Fibroblast of skin of scalp (primary cell): ENCODE data around the gene WSB2.
"Not testable (repeated sequence)": the region's sequence is repeated elsewhere in the genome, so short reads cannot be mapped to it uniquely, and the experiment has no call there.

Experiments used
- DNase-seq: peaks from one replicate; pipeline ENCODE4 v3.0.0-alpha.2; 2013

The WSB2 gene

DNA sequence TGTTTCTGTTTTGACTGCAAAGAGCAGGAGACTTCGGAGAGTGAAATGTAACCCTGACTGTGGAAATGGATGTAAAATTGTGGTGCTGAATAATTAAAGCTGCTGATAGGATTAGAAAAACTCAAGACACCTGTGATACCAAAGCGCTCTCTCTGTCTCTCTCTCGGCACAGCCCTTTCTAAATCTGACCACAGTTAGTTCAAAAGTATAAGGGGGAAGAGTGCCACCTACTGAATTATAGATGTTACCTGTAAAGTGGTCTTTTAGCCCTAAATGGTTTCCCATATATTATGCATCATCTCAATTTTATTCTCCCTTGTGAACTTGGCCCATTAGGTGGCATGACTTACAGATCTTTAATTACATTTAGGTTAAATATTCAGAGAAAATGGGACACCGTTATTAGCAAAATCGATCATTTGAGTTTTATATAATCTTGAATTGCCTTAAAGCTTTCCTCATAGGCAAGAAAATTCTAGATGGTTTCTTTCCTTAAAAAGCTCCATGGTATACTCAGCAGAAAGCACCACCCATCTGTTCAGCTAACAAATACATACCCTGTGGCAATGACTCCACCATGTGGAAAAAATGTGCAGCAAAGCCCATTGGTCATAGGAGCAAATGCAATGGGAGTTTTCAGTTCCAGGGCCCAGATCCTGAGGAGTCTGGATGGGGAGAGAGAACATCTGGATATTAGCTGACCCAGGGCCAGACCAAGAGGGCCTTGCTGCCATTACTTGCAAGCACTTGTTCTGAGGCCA, 26.4 kb downstream of the WSB2 start:
- DNase-seq: peak; percentile 70

DNA sequence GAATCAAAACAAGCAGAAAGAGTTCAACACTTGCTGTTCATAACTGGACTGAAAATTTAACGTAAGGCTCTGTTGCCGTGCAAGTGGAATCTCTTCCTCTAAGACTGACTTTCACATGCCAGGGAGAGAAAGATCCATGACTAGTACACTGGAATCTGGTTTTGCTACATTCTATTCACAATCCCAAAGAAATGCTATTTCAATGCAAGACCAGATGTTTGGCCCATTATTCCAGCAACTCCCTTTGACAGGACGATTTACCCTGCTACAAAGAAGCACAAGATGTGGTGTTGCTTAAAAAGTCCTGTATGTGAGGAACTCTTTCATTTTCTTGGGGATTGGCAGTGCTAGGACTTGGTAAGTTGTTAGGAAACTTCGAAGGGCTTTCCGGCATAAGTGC, 27.1 kb downstream of the WSB2 start:
- no peak for DNase-seq

DNA sequence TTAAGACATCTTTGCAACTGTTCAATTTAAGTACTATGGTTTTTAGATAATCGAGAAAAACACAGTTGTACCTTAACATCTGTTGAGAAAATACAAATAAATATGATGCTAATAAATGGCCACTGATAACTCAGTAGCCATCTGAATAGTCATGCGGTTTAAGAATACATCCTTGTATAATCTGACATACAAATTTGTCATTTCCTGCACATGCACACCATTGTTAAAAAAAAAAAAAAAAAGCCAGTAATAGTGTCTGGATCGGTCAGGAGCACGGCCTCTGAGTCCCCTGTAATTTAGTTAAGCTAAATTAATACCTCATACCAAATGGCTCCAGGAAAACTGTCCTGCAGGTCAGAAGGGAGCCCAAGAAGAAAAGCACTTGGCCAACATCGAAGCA, 27.7 kb downstream of the WSB2 start:
- DNase-seq: no peak

DNA sequence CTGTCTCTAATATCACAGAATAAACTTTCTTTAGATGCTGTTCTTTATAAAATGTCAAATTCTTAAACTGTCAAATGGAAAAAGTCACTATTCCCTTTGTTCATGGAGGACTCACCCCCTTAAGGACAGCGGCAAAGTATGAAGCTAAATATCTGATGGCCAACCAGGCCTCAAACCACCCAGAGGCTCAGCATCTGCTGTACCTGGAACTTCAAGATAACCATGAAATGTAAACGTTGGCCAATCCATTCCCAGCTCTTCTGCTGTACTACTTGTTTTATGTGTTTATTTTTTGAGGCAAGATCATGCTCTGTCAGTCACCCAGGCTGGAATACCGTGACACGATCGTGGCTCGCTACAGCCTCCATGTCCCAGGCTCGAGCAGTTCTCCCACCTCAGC, 28.8 kb downstream of the WSB2 start:
- no peak for DNase-seq

DNA sequence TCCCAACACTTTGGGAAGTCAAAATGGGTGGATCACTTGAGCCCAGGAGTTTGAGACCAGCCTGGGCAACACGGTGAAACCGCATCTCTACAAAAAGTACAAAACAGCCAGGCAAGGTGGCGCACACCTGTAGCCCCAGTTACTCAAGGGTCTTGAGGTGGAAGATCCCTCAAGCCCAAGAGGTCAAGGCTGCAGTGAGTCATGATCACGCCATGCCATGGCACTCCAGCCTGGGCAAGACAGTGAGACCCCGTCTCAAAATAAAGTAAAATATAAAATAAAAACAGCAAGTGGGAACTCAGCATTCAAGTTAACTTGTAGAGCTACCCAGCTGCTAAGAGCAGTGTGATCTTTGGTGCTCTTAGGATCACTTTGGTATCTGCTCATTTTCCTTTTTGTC, 31.8 kb downstream of the WSB2 start:
- DNase-seq: no peak

DNA sequence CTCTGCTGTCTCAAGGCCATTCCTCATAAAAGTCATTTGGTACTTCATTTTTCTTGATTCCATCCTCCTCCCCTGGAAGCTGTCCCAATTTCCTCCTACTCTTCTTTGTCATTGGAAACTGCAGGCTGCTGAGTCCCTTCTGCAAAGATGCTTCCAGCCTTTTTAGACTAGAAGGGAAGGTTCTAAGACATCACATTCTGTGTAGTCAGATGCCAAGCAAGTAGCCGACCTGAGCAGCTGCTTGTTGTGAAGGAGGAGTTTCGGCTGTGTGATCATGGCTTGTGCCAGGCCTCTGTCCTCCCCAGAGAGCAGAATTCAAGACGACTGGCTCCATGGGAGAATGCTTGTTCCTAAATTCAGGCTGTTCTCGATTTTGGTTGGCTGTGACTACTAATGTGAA, 35.8 kb downstream of the WSB2 start:
- DNase-seq: no peak

DNA sequence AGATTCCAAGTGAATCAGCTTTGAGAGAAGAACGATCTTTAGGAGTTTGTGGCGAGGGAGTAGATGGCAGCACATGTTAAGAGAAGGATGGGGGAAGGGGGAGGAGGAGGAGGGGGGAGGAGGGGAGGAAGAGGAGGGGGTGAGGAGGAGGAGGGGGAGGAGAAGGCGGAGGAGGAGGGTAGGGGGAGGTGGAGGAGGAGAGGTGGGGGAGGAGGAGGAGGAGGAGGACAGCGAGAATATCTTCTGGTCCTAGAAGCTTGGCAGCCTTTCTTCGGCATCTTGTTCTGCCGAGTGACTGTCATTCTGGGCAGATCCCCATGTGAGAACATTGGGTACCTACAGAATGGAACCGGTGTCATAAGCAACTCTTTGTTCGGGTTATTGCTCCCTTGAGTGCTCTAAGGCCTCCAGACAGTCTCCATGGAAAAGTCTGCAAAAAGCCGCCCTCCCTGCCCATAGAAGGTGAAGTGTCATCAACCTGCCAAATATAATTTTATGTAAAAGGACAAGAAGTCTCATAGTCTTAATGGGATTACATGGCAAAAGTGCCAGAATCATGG, 37.6 kb downstream of the WSB2 start:
- no peak for DNase-seq

DNA sequence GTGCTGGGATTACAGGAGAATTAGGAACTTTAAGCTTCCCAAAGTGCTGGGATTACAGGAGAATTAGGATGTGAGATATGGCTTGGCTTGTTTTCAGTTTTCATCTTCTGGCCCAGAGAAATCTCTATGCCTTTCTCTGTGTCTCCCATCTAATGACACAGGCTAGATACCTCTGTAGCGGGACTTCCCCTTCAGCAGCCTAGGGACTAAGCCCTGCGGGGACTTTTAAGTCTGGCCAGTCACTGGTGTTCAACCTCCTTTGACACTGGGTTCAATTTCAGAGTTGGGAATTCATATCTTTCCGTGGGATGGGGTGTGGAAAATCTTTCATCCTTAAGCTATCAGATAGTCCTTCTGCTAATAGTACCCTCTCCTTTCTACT, 38.3 kb downstream of the WSB2 start:
- DNase-seq: no peak

DNA sequence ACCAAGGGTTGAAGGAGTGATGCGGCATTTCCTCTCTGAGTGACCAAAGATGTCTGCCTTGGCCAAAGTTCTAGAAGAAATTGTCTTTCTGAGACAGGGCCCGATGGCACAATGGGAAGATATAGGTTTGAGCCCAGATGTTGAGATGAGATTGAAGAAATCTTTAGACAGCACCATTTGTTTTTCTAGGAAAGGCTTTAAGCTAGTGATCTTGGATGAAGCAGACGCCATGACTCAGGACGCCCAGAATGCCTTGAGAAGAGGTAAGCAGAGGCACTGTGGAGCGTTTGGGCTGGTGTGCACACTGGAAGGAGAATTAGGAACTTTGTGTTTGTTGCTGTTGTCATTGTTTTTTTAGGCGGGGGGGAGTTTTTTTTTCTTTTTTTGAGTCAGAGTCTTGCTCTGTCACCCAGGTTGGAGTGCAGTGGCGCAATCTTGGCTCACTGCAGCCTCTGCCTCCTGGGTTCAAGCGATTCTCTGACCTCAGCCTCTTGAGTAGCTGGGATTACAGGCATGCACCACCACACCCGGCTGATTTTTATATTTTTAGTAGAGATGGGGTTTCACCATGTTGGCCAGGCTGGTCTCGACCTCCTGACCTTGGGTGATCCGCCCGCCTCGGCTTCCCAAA, 38.8 kb downstream of the WSB2 start:
- DNase-seq: not testable (repeated sequence)

DNA sequence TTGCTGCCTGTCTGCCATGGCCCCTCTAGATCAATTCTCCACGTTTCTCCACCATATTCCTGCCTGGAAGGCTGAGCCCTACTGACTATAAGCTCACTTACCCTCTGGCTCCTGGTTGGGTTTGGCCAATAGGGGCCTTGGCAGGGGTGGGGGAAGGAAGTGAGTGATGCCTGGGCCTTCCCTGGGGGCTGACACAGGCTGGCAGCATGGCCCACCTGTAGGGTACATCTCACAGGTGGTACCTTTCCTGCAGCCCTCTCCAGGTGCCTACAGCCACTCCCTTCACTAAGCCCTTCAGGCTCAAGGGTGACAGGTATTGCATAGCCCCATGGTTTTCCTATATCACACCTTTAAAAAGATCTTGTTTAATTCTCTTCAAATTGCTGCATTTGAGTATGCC, 40.9 kb downstream of the WSB2 start:
- DNase-seq: no peak

DNA sequence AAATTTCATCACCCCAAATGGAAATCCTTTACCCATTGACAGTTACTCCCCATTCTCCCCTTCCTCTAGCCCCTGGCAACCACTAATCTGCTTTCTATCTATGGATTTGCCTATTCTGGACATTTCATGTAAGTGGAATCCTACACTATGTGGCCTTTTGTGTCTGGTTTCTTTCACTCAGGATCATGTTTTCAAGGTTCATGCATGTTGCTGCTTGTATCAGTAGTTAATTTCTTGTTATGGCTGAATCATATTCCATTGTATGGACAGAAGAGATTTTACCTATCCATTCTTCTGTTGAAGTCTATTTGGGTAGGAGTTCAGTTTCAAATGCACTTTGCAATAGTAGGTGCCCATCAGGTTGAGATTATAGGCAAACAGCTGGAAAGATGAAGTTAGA, 43.1 kb downstream of the WSB2 start:
- no peak for DNase-seq

DNA sequence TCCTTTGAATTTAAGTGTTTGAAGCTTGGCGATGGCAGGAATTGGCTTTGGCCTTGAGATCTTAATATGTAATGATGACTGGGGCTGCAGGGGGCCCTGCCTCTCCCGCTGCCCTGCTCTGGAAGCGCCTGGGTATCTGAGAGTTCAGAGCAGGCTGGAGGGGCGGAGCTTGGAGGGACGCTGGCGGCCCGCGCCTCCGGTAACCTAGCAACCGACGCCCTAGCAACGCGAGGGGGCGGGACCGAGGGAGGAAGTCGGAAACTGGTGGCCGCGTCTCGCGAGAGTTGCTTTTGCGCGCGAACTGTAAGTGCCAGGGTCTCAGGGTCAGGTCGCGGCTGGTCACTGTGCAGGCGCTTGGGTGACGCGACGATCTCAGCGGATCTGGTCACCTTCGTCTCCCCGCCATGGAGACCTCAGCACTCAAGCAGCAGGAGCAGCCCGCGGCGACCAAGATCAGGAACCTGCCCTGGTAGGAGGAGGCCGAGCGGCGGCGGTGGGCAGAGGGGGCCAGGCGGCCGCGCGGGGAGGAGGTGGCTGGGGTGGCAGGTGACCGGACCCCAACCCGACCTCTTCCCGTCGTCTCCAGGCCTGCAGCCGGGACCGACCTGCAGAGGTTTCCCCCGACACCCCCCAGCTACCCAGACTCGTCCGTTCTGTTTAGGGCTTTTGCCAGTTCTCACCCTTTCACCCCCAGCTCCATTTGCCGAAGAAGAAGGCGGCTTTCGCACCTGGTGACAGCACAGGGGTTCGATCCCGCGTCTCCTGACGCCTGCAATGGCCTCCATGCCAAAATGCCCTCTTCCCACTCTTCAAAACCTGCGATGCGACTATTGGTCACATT, 44.3 kb downstream of the WSB2 start, which contains the start of gene RFC5:
Gene RFC5 (plus strand): TSS at position 280 of the 841 bp plus-strand sequence. CDS start 125 bp downstream, at position 405.
- DNase-seq: peak; percentile 97

DNA sequence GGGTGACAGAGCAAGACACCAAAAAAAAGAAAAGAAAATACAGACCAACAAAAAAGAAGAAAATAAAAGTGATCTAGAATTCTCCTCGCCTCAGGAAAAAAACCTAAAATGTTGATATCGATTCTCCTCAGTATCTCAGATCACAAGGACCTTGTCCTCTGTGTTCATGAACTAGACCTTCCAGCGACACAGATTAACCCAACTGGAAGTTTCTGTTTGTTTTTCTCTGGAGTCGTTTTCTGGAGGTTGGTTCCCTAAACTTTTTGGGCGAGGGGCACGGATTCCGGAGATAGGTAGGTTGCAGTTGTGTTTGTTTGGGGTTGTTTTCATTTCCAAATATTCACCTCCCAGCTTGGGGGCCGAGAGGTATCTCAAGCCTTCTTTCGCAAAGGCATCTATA, 45.0 kb downstream of the WSB2 start:
- DNase-seq: no peak

DNA sequence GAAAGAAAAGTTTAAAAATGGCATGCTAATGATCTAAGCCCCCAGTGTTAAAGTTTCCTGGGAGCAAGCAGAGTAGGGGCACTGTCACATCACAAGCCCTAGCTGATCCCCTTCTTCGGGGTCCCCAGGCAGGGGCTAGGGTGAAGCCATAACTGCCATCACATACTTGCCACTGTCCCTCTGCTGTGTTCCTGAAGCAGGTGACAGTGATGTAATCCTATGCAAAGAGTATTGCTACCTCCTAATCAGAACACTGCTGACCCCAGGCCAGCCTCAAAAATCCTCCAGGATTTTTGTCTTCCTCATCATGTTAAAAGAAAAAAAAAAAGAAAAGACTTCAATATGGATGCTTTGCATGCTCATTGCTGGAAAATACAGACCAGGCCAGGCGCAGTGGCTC, 45.7 kb downstream of the WSB2 start:
- no peak for DNase-seq

DNA sequence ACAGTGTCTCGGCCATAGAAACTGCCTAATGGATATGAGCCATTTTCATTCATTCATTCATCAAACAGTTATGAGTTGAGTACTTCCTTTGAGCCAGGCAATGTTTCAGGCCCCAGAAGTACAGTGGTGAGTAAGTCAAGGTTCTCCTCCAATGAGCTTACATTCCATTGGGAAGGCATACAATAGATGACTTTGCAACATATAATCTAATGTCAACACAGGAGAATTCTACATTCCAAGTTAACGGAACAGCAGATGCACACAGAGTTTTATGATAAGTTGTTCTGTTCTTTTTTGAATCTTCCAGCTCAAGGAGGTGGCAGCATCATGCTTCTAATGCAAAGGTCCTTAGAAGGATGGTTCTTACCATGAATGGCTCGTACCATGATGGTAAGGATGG, 47.7 kb downstream of the WSB2 start:
- no peak for DNase-seq

DNA sequence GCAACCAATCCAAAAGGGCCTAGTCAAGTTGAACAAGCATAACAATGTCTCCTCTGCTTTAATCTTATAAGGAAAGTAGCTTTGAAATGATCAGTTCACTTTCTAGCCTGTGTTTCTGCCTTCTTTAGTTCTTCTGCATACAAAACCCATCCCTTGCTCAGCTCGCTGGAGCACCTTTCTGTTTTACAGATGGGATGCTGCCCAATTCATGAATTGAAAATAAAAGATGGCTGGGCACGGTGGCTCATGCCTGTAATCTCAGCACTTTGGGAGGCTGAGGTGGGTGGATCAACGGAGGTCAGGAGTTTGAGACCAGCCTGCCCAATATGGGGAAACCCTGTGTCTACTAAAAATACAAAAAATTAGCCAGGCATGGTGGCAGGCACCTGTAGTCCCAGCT, 49.0 kb downstream of the WSB2 start:
- no peak for DNase-seq

DNA sequence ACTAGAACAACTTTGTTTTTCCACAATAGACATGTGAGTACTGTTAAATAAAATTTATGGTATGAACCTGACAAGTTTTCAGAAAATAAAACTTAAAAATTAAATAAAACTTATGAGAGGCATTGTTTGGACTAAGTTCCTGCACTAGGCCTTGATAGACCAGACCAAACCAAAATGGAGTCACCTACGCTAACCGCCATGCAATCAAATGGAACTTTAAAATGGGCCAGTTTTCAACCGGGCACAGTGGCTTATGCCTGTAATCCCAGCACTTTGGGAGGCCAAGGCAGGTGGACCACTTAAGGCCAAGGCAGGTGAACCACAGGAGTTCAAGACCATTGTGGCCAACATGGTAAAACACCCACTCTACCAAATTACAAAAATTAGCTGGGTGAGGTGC, 49.6 kb downstream of the WSB2 start:
- DNase-seq: no peak

DNA sequence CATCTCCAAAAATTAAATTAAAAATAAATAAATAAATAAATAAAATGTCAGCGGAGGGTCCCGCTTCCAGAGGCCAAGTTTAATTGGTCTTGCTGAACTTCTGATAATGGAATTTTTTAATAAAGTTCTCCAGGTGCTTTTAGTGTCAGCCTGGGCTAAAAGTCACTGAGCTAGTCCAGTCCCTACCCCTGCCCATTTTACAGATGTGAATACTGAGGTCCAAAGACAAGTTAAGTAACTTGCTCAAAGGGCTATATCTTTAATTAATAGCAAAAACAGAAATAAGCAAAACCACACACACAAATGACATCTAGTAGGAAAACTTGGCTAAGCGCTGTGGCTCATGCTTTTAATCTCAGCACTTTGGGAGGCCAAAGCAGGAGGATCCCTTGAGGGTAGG, 50.1 kb downstream of the WSB2 start:
- DNase-seq: no peak

DNA sequence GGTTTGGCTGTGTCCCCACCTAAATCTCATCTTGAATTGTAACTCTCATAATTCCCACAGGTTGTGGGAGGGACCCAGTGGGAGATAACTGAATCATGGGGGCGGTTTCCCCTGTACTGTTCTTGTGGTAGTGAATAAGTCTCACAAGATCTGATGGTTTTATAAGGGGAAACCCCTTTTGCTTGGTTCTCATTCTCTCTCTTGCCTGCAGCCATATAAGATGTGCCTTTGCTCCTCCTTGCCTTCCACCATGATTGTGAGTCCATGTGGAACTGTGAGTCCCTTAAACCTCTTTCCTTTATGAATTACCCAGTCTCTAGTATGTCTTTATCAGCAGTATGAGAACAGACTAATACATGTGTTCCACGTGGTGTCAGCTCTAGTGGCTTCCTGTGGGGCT, 61.2 kb downstream of the WSB2 start:
- not testable (repeated sequence) for DNase-seq

DNA sequence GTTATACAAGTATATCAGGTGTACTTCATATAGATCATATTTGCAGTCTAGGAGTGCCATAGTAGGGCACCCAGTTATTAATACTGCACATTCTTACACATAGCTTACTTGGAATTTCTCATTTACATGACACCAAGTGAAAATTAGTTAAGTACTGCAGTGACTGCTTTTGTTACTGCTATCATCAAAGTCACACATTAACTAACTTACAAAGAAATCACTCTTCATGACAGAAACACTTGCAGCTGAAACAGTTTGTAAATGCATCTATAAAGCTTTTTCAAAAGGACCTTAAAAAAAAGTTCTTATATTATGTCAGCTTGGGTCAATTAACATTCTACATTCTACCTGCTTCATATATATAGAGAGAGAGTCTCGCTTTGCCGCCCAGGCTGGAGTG, 62.3 kb downstream of the WSB2 start:
- DNase-seq: no peak

DNA sequence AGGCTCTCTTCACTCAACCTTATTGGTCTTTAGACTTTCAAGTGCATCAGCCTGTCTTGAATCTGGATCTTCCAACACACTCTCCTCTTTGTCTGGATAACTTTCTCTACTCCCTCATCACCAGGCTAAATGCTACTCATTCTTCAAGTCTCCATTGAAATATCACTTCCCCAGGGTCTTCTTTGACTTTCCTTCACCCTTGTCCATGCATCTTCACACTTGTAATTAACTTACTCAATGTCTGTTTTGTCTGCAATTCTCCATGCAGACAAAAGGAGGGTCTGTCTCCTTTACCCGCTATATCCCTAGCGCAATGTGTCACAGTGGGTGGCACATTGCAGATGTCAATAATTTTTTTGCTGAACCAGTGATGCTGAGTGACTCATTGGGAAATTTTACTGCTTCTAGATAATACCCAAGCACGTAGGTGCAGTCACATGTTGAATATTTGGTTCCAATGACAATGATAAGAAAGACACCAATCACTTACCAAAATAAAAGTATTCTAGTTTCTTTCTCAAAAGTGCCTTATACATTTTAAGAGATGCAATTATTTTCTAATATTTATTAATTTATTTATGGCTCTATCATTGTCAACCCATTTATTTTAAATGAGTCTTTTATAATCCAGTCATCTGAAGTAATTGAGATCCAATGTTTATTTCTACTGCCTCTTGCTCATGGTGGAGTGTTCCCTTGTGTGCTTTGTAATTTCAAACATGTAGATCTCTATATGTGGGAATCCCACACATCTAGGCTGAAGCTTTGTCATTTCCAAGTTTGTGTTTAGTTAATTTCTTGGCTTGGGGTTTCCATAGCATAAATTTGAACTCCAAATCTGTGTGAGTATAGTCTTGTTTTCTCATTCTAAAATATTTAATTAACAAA, 66.2 kb downstream of the WSB2 start:
- no peak for DNase-seq
